VCaP (cell line): Measurements from ENCODE around the gene PTPRN2.

Experiments
- H3K27ac ChIP-seq: fragments of 450-650 bp; 2 replicates; pipeline ENCODE4 v1.5.1; 2017
- CTCF ChIP-seq: fragments of 450-650 bp; conservative IDR thresholded peaks from 2 replicates; pipeline ENCODE4 v1.5.1; 2017; ENCODE audit warnings: mild to moderate bottlenecking, moderate library complexity

PTPRN2 gene

GRCh38 chr7:157520249-157520648 lies 1067.4 kb downstream of the PTPRN2 start:
- H3K27ac ChIP-seq: no peak overlapping the region
- no peak for TF ChIP-seq CTCF

- H3K27ac ChIP-seq: no peak overlapping the region
- no peak for TF ChIP-seq CTCF
Observed at GRCh38 chr7:157519798-157520244, 1067.8 kb downstream of the PTPRN2 start.

GRCh38 chr7:157519246-157519645 lies 1068.4 kb downstream of the PTPRN2 start:
- TF ChIP-seq CTCF: no peak
- no peak overlapping the region for H3K27ac ChIP-seq

GRCh38 chr7:157518514-157519175 lies 1069.0 kb downstream of the PTPRN2 start:
- H3K27ac ChIP-seq: no peak overlapping the region
- TF ChIP-seq CTCF: no peak

- no peak for TF ChIP-seq CTCF
- H3K27ac ChIP-seq: no peak overlapping the region
Observed at GRCh38 chr7:157517782-157518513, 1069.7 kb downstream of the PTPRN2 start.

- no peak for TF ChIP-seq CTCF
Observed at GRCh38 chr7:157516911-157517781, 1070.5 kb downstream of the PTPRN2 start.

GRCh38 chr7:157516311-157516710 lies 1071.3 kb downstream of the PTPRN2 start:
- no peak for TF ChIP-seq CTCF
- H3K27ac ChIP-seq: no peak overlapping the region

More at GRCh38 chr7:157516911-157517781, 1070.5 kb downstream of the PTPRN2 start:
- no peak overlapping the region for H3K27ac ChIP-seq
